Measurements from ENCODE around the gene GAS2. TPM values are rescaled to one million over a fixed set of nuclear protein-coding genes. Genes with fewer than 3 reads are reported as not detected.

Gene GAS2
- total RNA-seq, 1 donor from 2014 or later = 42.8 TPM

- Histone ChIP-seq H3K9ac (ENCODE audit: low read depth in 1 of 3, low read length in 3 of 3) (no peak overlapping the region), H3K9me3 (ENCODE audit: control insufficient read depth in 3 of 3, low read length in 3 of 3) (no peaks in the 10 kb centered on the region), H3K27ac (ENCODE audit: low read depth, low read length) (no peak overlapping the region), H3K36me3 (ENCODE audit: control insufficient read depth in 3 of 3, insufficient read depth in 3 of 3, low read length in 3 of 3) (peaks cover 0 to under 1% (median 0%) of the 10 kb centered on the region in 3 donors), H3K27me3 (ENCODE audit: control insufficient read depth in 3 of 3, insufficient read depth in 3 of 3, low read length in 3 of 3) (no peaks in the 10 kb centered on the region), H3K4me1 (ENCODE audit: control insufficient read depth in 3 of 3, insufficient read depth in 3 of 3, low read length in 3 of 3) (no peaks in the 10 kb centered on the region), H3K4me3 (ENCODE audit: low read length in 3 of 3) (no peak overlapping the region)
Observed at GRCh38 chr11:22749536-22749935, 83.1 kb downstream of the GAS2 start.

- Histone ChIP-seq H3K27ac (ENCODE audit: low read depth, low read length) (no peak overlapping the region), H3K9ac (ENCODE audit: low read depth in 1 of 3, low read length in 3 of 3) (no peak overlapping the region), H3K4me3 (ENCODE audit: low read length in 3 of 3) (no peak overlapping the region), H3K36me3 (ENCODE audit: control insufficient read depth in 3 of 3, insufficient read depth in 3 of 3, low read length in 3 of 3) (peaks cover 0 to 4% (median 4%) of the 10 kb centered on the region in 3 donors), H3K27me3 (ENCODE audit: control insufficient read depth in 3 of 3, insufficient read depth in 3 of 3, low read length in 3 of 3) (no peaks in the 10 kb centered on the region), H3K4me1 (ENCODE audit: control insufficient read depth in 3 of 3, insufficient read depth in 3 of 3, low read length in 3 of 3) (no peaks in the 10 kb centered on the region), H3K9me3 (ENCODE audit: control insufficient read depth in 3 of 3, low read length in 3 of 3) (no peaks in the 10 kb centered on the region)
Observed at GRCh38 chr11:22752908-22753310, 86.5 kb downstream of the GAS2 start.

GRCh38 chr11:22753416-22753815 lies 87.0 kb downstream of the GAS2 start:
- no peak overlapping the region for H3K27ac ChIP-seq (ENCODE audit: low read depth, low read length)
- no peaks in the 10 kb centered on the region for H3K9me3 ChIP-seq (ENCODE audit: control insufficient read depth in 3 of 3, low read length in 3 of 3)
- H3K4me3 ChIP-seq (ENCODE audit: low read length in 3 of 3) = no peak overlapping the region
- H3K4me1 ChIP-seq (ENCODE audit: control insufficient read depth in 3 of 3, insufficient read depth in 3 of 3, low read length in 3 of 3) = no peaks in the 10 kb centered on the region
- H3K27me3 ChIP-seq (ENCODE audit: control insufficient read depth in 3 of 3, insufficient read depth in 3 of 3, low read length in 3 of 3) = no peaks in the 10 kb centered on the region
- peaks cover 0 to 4% (median 4%) of the 10 kb centered on the region in 3 donors for H3K36me3 ChIP-seq (ENCODE audit: control insufficient read depth in 3 of 3, insufficient read depth in 3 of 3, low read length in 3 of 3)
- H3K9ac ChIP-seq (ENCODE audit: low read depth in 1 of 3, low read length in 3 of 3) = no peak overlapping the region

DNA sequence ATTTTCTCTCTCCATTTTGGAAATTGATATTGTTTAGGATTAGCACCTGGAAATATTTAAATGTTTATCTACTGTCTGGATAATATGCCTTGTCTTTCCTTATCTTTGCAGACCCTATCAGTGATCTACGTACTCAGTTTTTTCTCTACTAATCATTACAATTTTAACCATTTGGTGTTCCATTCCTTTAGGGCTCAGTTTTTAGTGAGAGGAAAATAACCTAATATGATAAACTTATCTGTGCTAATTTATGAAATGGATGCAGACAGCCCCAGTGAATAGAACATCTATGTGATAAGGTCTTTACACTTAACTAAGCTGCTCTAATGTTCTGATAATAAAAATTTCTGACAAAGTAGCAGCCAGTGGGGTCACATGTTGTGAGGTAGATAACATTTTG lies 94.7 kb downstream of the GAS2 start:
- Histone ChIP-seq H3K27ac (ENCODE audit: low read depth, low read length) (no peak overlapping the region), H3K27me3 (ENCODE audit: control insufficient read depth in 3 of 3, insufficient read depth in 3 of 3, low read length in 3 of 3) (no peaks in the 10 kb centered on the region), H3K9ac (ENCODE audit: low read depth in 1 of 3, low read length in 3 of 3) (no peak overlapping the region), H3K4me3 (ENCODE audit: low read length in 3 of 3) (no peak overlapping the region), H3K36me3 (ENCODE audit: control insufficient read depth in 3 of 3, insufficient read depth in 3 of 3, low read length in 3 of 3) (no peaks in the 10 kb centered on the region), H3K9me3 (ENCODE audit: control insufficient read depth in 3 of 3, low read length in 3 of 3) (no peaks in the 10 kb centered on the region), H3K4me1 (ENCODE audit: control insufficient read depth in 3 of 3, insufficient read depth in 3 of 3, low read length in 3 of 3) (no peaks in the 10 kb centered on the region)

- Histone ChIP-seq H3K27me3 (ENCODE audit: control insufficient read depth in 3 of 3, insufficient read depth in 3 of 3, low read length in 3 of 3) (no peaks in the 10 kb centered on the region), H3K36me3 (ENCODE audit: control insufficient read depth in 3 of 3, insufficient read depth in 3 of 3, low read length in 3 of 3) (no peaks in the 10 kb centered on the region), H3K27ac (ENCODE audit: low read depth, low read length) (no peak overlapping the region), H3K4me3 (ENCODE audit: low read length in 3 of 3) (no peak overlapping the region), H3K4me1 (ENCODE audit: control insufficient read depth in 3 of 3, insufficient read depth in 3 of 3, low read length in 3 of 3) (no peaks in the 10 kb centered on the region), H3K9ac (ENCODE audit: low read depth in 1 of 3, low read length in 3 of 3) (no peak overlapping the region), H3K9me3 (ENCODE audit: control insufficient read depth in 3 of 3, low read length in 3 of 3) (no peaks in the 10 kb centered on the region)
Observed at GRCh38 chr11:22763166-22763565, 96.8 kb downstream of the GAS2 start.

- H3K9me3 ChIP-seq (ENCODE audit: control insufficient read depth in 3 of 3, low read length in 3 of 3) = no peaks in the 10 kb centered on the region
- H3K36me3 ChIP-seq (ENCODE audit: control insufficient read depth in 3 of 3, insufficient read depth in 3 of 3, low read length in 3 of 3) = no peaks in the 10 kb centered on the region
Observed at GRCh38 chr11:22764735-22765134, 98.3 kb downstream of the GAS2 start.

GRCh38 chr11:22768281-22768680 lies 101.9 kb downstream of the GAS2 start:
- H3K27ac ChIP-seq (ENCODE audit: low read depth, low read length) = no peak overlapping the region
- H3K4me3 ChIP-seq (ENCODE audit: low read length in 3 of 3) = no peak overlapping the region
- H3K9ac ChIP-seq (ENCODE audit: low read depth in 1 of 3, low read length in 3 of 3) = no peak overlapping the region
- H3K36me3 ChIP-seq (ENCODE audit: control insufficient read depth in 3 of 3, insufficient read depth in 3 of 3, low read length in 3 of 3) = no peaks in the 10 kb centered on the region
- H3K27me3 ChIP-seq (ENCODE audit: control insufficient read depth in 3 of 3, insufficient read depth in 3 of 3, low read length in 3 of 3) = no peaks in the 10 kb centered on the region
- H3K4me1 ChIP-seq (ENCODE audit: control insufficient read depth in 3 of 3, insufficient read depth in 3 of 3, low read length in 3 of 3) = no peaks in the 10 kb centered on the region
- no peaks in the 10 kb centered on the region for H3K9me3 ChIP-seq (ENCODE audit: control insufficient read depth in 3 of 3, low read length in 3 of 3)

More at GRCh38 chr11:22764735-22765134, 98.3 kb downstream of the GAS2 start:
- Histone ChIP-seq H3K4me3 (ENCODE audit: low read length in 3 of 3) (no peak overlapping the region), H3K27me3 (ENCODE audit: control insufficient read depth in 3 of 3, insufficient read depth in 3 of 3, low read length in 3 of 3) (no peaks in the 10 kb centered on the region), H3K4me1 (ENCODE audit: control insufficient read depth in 3 of 3, insufficient read depth in 3 of 3, low read length in 3 of 3) (no peaks in the 10 kb centered on the region), H3K27ac (ENCODE audit: low read depth, low read length) (no peak overlapping the region), H3K9ac (ENCODE audit: low read depth in 1 of 3, low read length in 3 of 3) (no peak overlapping the region)

DNA sequence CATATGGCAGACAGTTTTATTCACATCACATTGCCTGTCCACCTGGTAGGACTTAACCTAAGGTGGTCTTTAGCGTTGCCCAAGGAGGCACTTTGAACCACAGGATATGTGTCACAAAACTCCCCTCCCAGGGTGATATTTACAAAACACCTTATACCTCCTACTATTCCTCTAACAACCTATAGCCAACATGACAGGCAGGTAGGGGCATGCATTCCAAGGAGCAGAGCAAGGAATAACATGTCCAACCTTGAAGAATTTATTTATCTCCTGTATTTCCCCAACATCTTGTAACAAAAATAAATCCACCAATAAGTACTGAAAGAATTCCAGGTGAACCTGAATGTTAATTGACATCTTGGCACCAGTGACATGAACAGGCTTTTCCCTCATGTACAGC lies 102.7 kb downstream of the GAS2 start:
- Histone ChIP-seq H3K4me1 (ENCODE audit: control insufficient read depth in 3 of 3, insufficient read depth in 3 of 3, low read length in 3 of 3) (no peaks in the 10 kb centered on the region), H3K27ac (ENCODE audit: low read depth, low read length) (no peak overlapping the region), H3K4me3 (ENCODE audit: low read length in 3 of 3) (no peak overlapping the region), H3K9me3 (ENCODE audit: control insufficient read depth in 3 of 3, low read length in 3 of 3) (no peaks in the 10 kb centered on the region), H3K9ac (ENCODE audit: low read depth in 1 of 3, low read length in 3 of 3) (no peak overlapping the region), H3K27me3 (ENCODE audit: control insufficient read depth in 3 of 3, insufficient read depth in 3 of 3, low read length in 3 of 3) (no peaks in the 10 kb centered on the region), H3K36me3 (ENCODE audit: control insufficient read depth in 3 of 3, insufficient read depth in 3 of 3, low read length in 3 of 3) (no peaks in the 10 kb centered on the region)

DNA sequence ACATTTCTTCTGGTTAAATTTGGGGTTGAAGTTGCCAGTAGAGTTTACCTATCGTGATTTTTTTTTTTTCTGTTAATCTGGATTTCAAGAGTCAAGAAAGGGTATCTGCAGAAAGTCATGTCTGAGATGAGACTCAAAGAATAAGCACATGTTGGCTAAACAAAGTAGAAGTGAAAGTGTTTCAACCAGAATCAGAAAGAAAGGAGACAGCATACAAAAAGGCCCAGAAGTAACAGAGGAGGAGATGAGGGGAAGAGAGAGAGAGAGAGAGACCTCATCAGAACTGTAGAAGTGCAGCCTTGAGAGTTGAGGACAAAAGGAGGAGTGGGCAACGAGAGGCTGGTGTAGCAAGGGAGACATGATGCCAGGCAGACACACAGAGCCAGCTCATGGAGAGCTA lies 108.3 kb downstream of the GAS2 start:
- H3K9ac ChIP-seq (ENCODE audit: low read depth in 1 of 3, low read length in 3 of 3) = no peak overlapping the region
- no peaks in the 10 kb centered on the region for H3K4me1 ChIP-seq (ENCODE audit: control insufficient read depth in 3 of 3, insufficient read depth in 3 of 3, low read length in 3 of 3)
- H3K27me3 ChIP-seq (ENCODE audit: control insufficient read depth in 3 of 3, insufficient read depth in 3 of 3, low read length in 3 of 3) = no peaks in the 10 kb centered on the region
- no peak overlapping the region for H3K4me3 ChIP-seq (ENCODE audit: low read length in 3 of 3)
- no peak overlapping the region for H3K27ac ChIP-seq (ENCODE audit: low read depth, low read length)
- no peaks in the 10 kb centered on the region for H3K36me3 ChIP-seq (ENCODE audit: control insufficient read depth in 3 of 3, insufficient read depth in 3 of 3, low read length in 3 of 3)
- no peaks in the 10 kb centered on the region for H3K9me3 ChIP-seq (ENCODE audit: control insufficient read depth in 3 of 3, low read length in 3 of 3)

GRCh38 chr11:22775248-22775647 lies 108.8 kb downstream of the GAS2 start:
- no peak overlapping the region for H3K9ac ChIP-seq (ENCODE audit: low read depth in 1 of 3, low read length in 3 of 3)
- H3K27ac ChIP-seq (ENCODE audit: low read depth, low read length) = no peak overlapping the region
- no peaks in the 10 kb centered on the region for H3K4me1 ChIP-seq (ENCODE audit: control insufficient read depth in 3 of 3, insufficient read depth in 3 of 3, low read length in 3 of 3)
- no peaks in the 10 kb centered on the region for H3K27me3 ChIP-seq (ENCODE audit: control insufficient read depth in 3 of 3, insufficient read depth in 3 of 3, low read length in 3 of 3)
- no peaks in the 10 kb centered on the region for H3K9me3 ChIP-seq (ENCODE audit: control insufficient read depth in 3 of 3, low read length in 3 of 3)
- no peaks in the 10 kb centered on the region for H3K36me3 ChIP-seq (ENCODE audit: control insufficient read depth in 3 of 3, insufficient read depth in 3 of 3, low read length in 3 of 3)
- no peak overlapping the region for H3K4me3 ChIP-seq (ENCODE audit: low read length in 3 of 3)

- Histone ChIP-seq H3K36me3 (ENCODE audit: control insufficient read depth in 3 of 3, insufficient read depth in 3 of 3, low read length in 3 of 3) (no peaks in the 10 kb centered on the region), H3K4me3 (ENCODE audit: low read length in 3 of 3) (no peak overlapping the region), H3K9ac (ENCODE audit: low read depth in 1 of 3, low read length in 3 of 3) (no peak overlapping the region), H3K27me3 (ENCODE audit: control insufficient read depth in 3 of 3, insufficient read depth in 3 of 3, low read length in 3 of 3) (no peaks in the 10 kb centered on the region), H3K9me3 (ENCODE audit: control insufficient read depth in 3 of 3, low read length in 3 of 3) (no peaks in the 10 kb centered on the region), H3K4me1 (ENCODE audit: control insufficient read depth in 3 of 3, insufficient read depth in 3 of 3, low read length in 3 of 3) (no peaks in the 10 kb centered on the region), H3K27ac (ENCODE audit: low read depth, low read length) (no peak overlapping the region)
Observed at GRCh38 chr11:22778642-22779041, 112.2 kb downstream of the GAS2 start.
